HepG2 (cell line): Measurements from ENCODE around the gene ZNF544. TPM values are rescaled to one million over a fixed set of nuclear protein-coding genes. Genes with fewer than 3 reads are reported as not detected.

Source experiments
- GABPA ChIP-seq, 2 experiments: IDR thresholded peaks; 2 replicates each; pipeline ENCODE4 v1.6.1; 2011 to 2016; ENCODE audit warnings: low read depth in 2 of 2, low read length in 1 of 2, missing biosample characterization in 1 of 2, missing genetic modification characterization in 1 of 2
- HCFC1 ChIP-seq: fragments of 150-350 bp; IDR thresholded peaks from 2 replicates; pipeline ENCODE4 v1.6.1; 2014; ENCODE audit warnings: low read depth, low read length
- HNRNPUL1 ChIP-seq: fragments of 200-400 bp; formaldehyde crosslinking; IDR thresholded peaks from 2 replicates; pipeline ENCODE4 v1.6.1; 2017; ENCODE audit warnings: low read depth, mild to moderate bottlenecking, low read length, moderate library complexity
- HOXA7 ChIP-seq: sonication (generic); formaldehyde crosslinking; IDR thresholded peaks from 2 replicates; pipeline ENCODE4 v1.8.1; 2022; ENCODE audit warnings: mild to moderate bottlenecking, missing genetic modification reagents, moderate library complexity
- MED8 ChIP-seq: sonication (generic); formaldehyde crosslinking; IDR thresholded peaks from 2 replicates; pipeline ENCODE4 v1.8.1; 2023; ENCODE audit warnings: mild to moderate bottlenecking, missing genetic modification reagents; ENCODE audit not compliant: insufficient replicate concordance
- PRPF4 ChIP-seq: fragments of 200-400 bp; formaldehyde crosslinking; IDR thresholded peaks from 2 replicates; pipeline ENCODE4 v1.6.1; 2016; ENCODE audit warnings: low read length, low read depth; ENCODE audit not compliant: poor library complexity, severe bottlenecking
- SAFB2 ChIP-seq: sonication (generic); formaldehyde crosslinking; IDR thresholded peaks from 2 replicates; pipeline ENCODE4 v1.5.1; 2020; ENCODE audit warnings: missing genetic modification reagents, low read depth, mild to moderate bottlenecking, borderline replicate concordance
- THAP8 ChIP-seq: sonication (generic); formaldehyde crosslinking; IDR thresholded peaks from 2 replicates; pipeline ENCODE4 v1.5.1; 2020; ENCODE audit warnings: missing genetic modification reagents, mild to moderate bottlenecking, borderline replicate concordance
- TRAFD1 ChIP-seq: sonication (generic); formaldehyde crosslinking; IDR thresholded peaks from 2 replicates; pipeline ENCODE4 v1.5.1; 2020; ENCODE audit warnings: missing genetic modification reagents, mild to moderate bottlenecking, borderline replicate concordance
- ZBTB20 ChIP-seq: sonication (generic); formaldehyde crosslinking; IDR thresholded peaks from 2 replicates; pipeline ENCODE4 v1.8.1; 2023; ENCODE audit warnings: missing genetic modification reagents, low read depth, mild to moderate bottlenecking, borderline replicate concordance
- ZFP90 ChIP-seq: sonication (generic); formaldehyde crosslinking; IDR thresholded peaks from 2 replicates; pipeline ENCODE4 v1.8.0; 2022; ENCODE audit warnings: missing genetic modification reagents, mild to moderate bottlenecking, inconsistent platforms, borderline replicate concordance
- ZKSCAN5 ChIP-seq: sonication (generic); formaldehyde crosslinking; IDR thresholded peaks from 2 replicates; pipeline ENCODE4 v1.5.1; 2020; ENCODE audit warnings: mild to moderate bottlenecking, missing genetic modification reagents
- ZNF225 ChIP-seq: sonication (generic); formaldehyde crosslinking; IDR thresholded peaks from 2 replicates; pipeline ENCODE4 v1.4.0; 2020; ENCODE audit warnings: mild to moderate bottlenecking, missing genetic modification reagents
- ZNF264 ChIP-seq: sonication (generic); formaldehyde crosslinking; IDR thresholded peaks from 2 replicates; pipeline ENCODE4 v1.4.0; 2020; ENCODE audit warnings: missing genetic modification reagents
- ZNF562 ChIP-seq: sonication (generic); formaldehyde crosslinking; IDR thresholded peaks from 2 replicates; pipeline ENCODE4 v1.8.0; 2022; ENCODE audit warnings: missing genetic modification reagents, borderline replicate concordance
- ZNF597 ChIP-seq: sonication (generic); formaldehyde crosslinking; IDR thresholded peaks from 2 replicates; pipeline ENCODE4 v1.5.0; 2020; ENCODE audit warnings: missing genetic modification reagents
- ZNF672 ChIP-seq: sonication (generic); formaldehyde crosslinking; IDR thresholded peaks from 2 replicates; pipeline ENCODE4 v1.8.1; 2022; ENCODE audit warnings: missing genetic modification reagents
- ZNF781 ChIP-seq: sonication (generic); formaldehyde crosslinking; IDR thresholded peaks from 2 replicates; pipeline ENCODE4 v1.5.1; 2020; ENCODE audit warnings: borderline replicate concordance, mild to moderate bottlenecking, missing genetic modification reagents; ENCODE audit errors: not compliant biosample characterization
- ZSCAN30 ChIP-seq: sonication (generic); formaldehyde crosslinking; IDR thresholded peaks from 2 replicates; pipeline ENCODE4 v1.5.0; 2020; ENCODE audit warnings: mild to moderate bottlenecking, missing genetic modification reagents
- polyA plus RNA-seq, 8 experiments: library from polyadenylated mRNA; depleted of rRNA in 3 of 8; stranded (reverse) in 7 of 8; unstranded in 1 of 8; fragments of >200 nt; fragmentation: Illumina TruSeq in 4 of 8; extraction: Trizol in 4 of 8; gene quantifications; 2 replicates each; pipeline versions ENCODE4 v1.2.1 to v1.2.3, GENCODE V29; 2011 to 2016; ENCODE audit warnings: low read depth in 4 of 8, missing spikeins in 1 of 8, mixed read lengths in 1 of 8; ENCODE audit not compliant: insufficient read depth in 1 of 8
- total RNA-seq, 5 experiments: library from RNA; depleted of rRNA; stranded (reverse); fragments of >200 nt; fragmentation: Illumina TruSeq; extraction: Trizol; gene quantifications; 2 replicates each; pipeline ENCODE4 v1.2.3, GENCODE V29; 2016; ENCODE audit warnings: low read depth in 1 of 5
- TF ChIP-seq, protein P1 (sequence below): sonication (generic); formaldehyde crosslinking; IDR thresholded peaks from 2 replicates; pipeline ENCODE4 v1.4.0; 2020; ENCODE audit warnings: missing genetic modification reagents, mild to moderate bottlenecking, borderline replicate concordance

Gene ZNF544
- total and polyA plus RNA-seq, 2 of the 13 experiments (the other 11 are each of a cell fraction or from before 2014, with no cell fraction given): 13.1 to 17.0 TPM

DNA sequence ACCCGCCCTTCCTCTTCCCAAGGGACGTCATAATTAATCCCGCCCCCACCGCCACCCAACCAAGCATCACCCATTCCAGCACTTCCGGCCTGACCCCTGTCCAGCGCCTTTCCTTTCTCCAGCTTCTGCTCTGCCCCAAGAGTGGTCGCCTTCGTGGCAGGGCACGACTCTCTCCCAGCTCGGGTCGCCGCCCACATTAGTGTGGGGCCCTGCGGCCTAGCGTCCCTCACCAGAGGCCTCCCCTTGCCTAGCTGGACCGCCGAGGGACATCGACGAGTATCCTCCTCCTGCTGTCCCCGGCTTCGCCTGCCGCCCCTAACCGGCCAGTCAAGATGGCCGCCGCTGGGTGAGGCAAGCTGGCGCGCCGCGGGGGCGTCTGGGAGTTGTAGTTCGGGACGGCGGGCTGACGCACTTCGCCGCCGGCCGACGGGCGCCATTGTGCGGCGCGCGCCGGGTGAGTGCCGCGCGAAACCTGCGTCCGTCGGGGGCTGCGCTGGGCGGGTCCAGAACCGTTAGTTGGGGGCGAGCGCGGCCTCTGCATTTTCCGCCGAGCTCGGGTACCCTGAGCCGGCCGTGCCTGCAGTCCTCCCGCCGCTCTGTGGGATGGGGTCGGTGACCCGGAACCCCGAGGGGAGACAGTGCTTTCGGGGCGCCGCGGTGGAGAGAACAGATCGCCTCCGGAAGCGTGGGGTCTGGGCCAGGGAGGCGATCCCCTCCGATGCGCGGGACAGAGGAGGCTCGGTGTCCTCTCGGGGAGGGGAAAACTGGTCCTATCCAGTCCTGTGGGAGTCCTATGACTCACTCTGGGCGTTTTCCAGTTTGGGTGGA is 45.5 kb upstream of the ZNF544 start, which contains the start of gene ZNF274 (continued):
- TF ChIP-seq TRAFD1 (CRISPR knock-in tag) (no peak), HOXA7 (CRISPR knock-in tag) (0 out of 2 replicates have a peak, but pooled peaks have one; percentile 88), ZBTB20 (CRISPR knock-in tag) (0 out of 2 replicates have a peak, but pooled peaks have one; percentile 57), PRPF4 (no peak), ZNF781 (no peak), HCFC1 (peak; percentile 90), ZNF562 (no peak), ZNF264 (CRISPR knock-in tag) (no peak), THAP8 (CRISPR knock-in tag) (0 out of 2 replicates have a peak, but pooled peaks have one; percentile 29), MED8 (CRISPR knock-in tag) (peak; percentile 65), HNRNPUL1 (no peak), SAFB2 (CRISPR knock-in tag) (0 out of 2 replicates have a peak, but pooled peaks have one; percentile 69), ZKSCAN5 (CRISPR knock-in tag) (no peak), ZNF225 (CRISPR knock-in tag) (no peak), ZNF672 (CRISPR knock-in tag) (peak; percentile 71; the same call in 1 of the 2 replicates), ZFP90 (CRISPR knock-in tag) (no peak), GABPA (IDR thresholded peaks at IDR 0.05; ENCODE audit: low read depth, low read length) (peak; percentile 71), GABPA (CRISPR knock-in tag; IDR thresholded peaks at IDR 0.05; ENCODE audit: low read depth) (peak; percentile 90), ZSCAN30 (CRISPR knock-in tag) (no peak), ZNF597 (no peak)
- TF ChIP-seq, protein P1, sequence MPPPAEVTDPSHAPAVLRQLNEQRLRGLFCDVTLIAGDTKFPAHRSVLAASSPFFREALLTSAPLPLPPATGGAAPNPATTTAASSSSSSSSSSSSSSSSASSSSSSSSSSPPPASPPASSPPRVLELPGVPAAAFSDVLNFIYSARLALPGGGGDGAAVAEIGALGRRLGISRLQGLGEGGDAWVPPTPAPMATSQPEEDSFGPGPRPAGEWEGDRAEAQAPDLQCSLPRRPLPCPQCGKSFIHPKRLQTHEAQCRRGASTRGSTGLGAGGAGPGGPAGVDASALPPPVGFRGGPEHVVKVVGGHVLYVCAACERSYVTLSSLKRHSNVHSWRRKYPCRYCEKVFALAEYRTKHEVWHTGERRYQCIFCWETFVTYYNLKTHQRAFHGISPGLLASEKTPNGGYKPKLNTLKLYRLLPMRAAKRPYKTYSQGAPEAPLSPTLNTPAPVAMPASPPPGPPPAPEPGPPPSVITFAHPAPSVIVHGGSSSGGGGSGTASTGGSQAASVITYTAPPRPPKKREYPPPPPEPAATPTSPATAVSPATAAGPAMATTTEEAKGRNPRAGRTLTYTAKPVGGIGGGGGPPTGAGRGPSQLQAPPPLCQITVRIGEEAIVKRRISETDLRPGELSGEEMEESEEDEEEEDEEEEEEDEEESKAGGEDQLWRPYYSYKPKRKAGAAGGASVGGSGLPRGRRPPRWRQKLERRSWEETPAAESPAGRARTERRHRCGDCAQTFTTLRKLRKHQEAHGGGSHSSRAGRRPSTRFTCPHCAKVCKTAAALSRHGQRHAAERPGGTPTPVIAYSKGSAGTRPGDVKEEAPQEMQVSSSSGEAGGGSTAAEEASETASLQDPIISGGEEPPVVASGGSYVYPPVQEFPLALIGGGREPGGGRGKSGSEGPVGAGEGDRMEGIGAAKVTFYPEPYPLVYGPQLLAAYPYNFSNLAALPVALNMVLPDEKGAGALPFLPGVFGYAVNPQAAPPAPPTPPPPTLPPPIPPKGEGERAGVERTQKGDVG (CRISPR knock-in tag): 0 out of 2 replicates have a peak, but pooled peaks have one; percentile 22
